A673 (cell line): ENCODE measurements around the gene ASTN1. TPM values are rescaled to one million over a fixed set of nuclear protein-coding genes. Genes with fewer than 3 reads are reported as not detected.

Experiments
- BruUV-seq: library from RNA; stranded (reverse); fragments of 400-500 nt; replicated peaks from 2 replicates; lab custom pipeline; 2021; lab: Mats Ljungman, UMichigan
- CTCF ChIA-PET: fragments of 300-600 bp; sonication (Branson Sonifier 250); formaldehyde crosslinking; loops from one replicate; lab custom pipeline; 2022; ENCODE audit warnings: antibody characterized with exemption; lab: Charles Lee
- POLR2A ChIA-PET: fragments of 300-600 bp; sonication (Branson Sonifier 250); formaldehyde crosslinking; loops from one replicate; lab custom pipeline; 2022; ENCODE audit warnings: antibody characterized with exemption; ENCODE audit not compliant: low non-redundant PET; lab: Charles Lee
- DNase-seq: peaks from one replicate; pipeline ENCODE4 v3.0.0-alpha.2; 2015; ENCODE audit warnings: low spot score
- H3K27ac ChIP-seq: fragments of 200-600 bp; sonication (generic); 2 replicates; pipeline ENCODE4 v1.5.1; 2016; ENCODE audit warnings: mixed run types, low read depth, mild to moderate bottlenecking, mixed read lengths, antibody characterized with exemption, low read length; ENCODE audit not compliant: poor library complexity, severe bottlenecking
- H3K27me3 ChIP-seq: fragments of 200-600 bp; sonication (generic); replicated peaks from 2 replicates; pipeline ENCODE4 v1.6.1; 2017; ENCODE audit warnings: mixed run types, low read depth, mild to moderate bottlenecking, mixed read lengths, antibody characterized with exemption, low read length; ENCODE audit not compliant: insufficient read depth, poor library complexity
- H3K36me3 ChIP-seq: fragments of 200-600 bp; sonication (generic); 2 replicates; pipeline ENCODE4 v1.6.1; 2016; ENCODE audit warnings: mixed run types, mild to moderate bottlenecking, mixed read lengths, antibody characterized with exemption, low read length; ENCODE audit not compliant: insufficient read depth, poor library complexity, severe bottlenecking
- H3K4me1 ChIP-seq: fragments of 200-600 bp; sonication (generic); 2 replicates; pipeline ENCODE4 v1.6.1; 2017; ENCODE audit warnings: mixed run types, mild to moderate bottlenecking, mixed read lengths, antibody characterized with exemption, low read length; ENCODE audit not compliant: insufficient read depth, poor library complexity, severe bottlenecking
- H3K4me3 ChIP-seq: fragments of 200-600 bp; sonication (generic); 2 replicates; pipeline ENCODE4 v1.5.1; 2016; ENCODE audit warnings: low read depth, mixed run types, mild to moderate bottlenecking, mixed read lengths, low read length; ENCODE audit not compliant: poor library complexity, severe bottlenecking
- H3K9me3 ChIP-seq: fragments of 200-600 bp; sonication (generic); 2 replicates; pipeline ENCODE4 v1.6.1; 2016; ENCODE audit warnings: mixed run types, low read depth, mild to moderate bottlenecking, mixed read lengths, antibody characterized with exemption, low read length; ENCODE audit not compliant: poor library complexity, severe bottlenecking
- EZH2 ChIP-seq: fragments of 200-600 bp; sonication (generic); IDR thresholded peaks from 2 replicates; pipeline ENCODE4 v1.6.1; 2017; ENCODE audit warnings: borderline replicate concordance, low read depth, mild to moderate bottlenecking, mixed read lengths, antibody characterized with exemption, low read length; ENCODE audit not compliant: poor library complexity, severe bottlenecking
- intact Hi-C: fragments of 100-400 bp; cut with micrococcal nuclease; formaldehyde crosslinking; loops from one replicate; pipeline ENCODE4 v1.10.0; 2022; ENCODE audit not compliant: unreplicated experiment
- total RNA-seq: library from RNA; stranded (reverse); gene quantifications from 2 replicates; pipeline ENCODE4 v1.2.3, GENCODE V29; 2021
- TF ChIP-seq, protein P1 (sequence below): fragments of 300-800, 200-600 bp; sonication (generic); conservative IDR thresholded peaks from 2 replicates; pipeline ENCODE4 v1.5.1; 2017; ENCODE audit warnings: low read depth, mild to moderate bottlenecking, antibody characterized with exemption, low read length, moderate library complexity, mixed read lengths

ASTN1 gene
- total RNA-seq, 1 experiment from 2014 or later, result 0.41 TPM

DNA sequence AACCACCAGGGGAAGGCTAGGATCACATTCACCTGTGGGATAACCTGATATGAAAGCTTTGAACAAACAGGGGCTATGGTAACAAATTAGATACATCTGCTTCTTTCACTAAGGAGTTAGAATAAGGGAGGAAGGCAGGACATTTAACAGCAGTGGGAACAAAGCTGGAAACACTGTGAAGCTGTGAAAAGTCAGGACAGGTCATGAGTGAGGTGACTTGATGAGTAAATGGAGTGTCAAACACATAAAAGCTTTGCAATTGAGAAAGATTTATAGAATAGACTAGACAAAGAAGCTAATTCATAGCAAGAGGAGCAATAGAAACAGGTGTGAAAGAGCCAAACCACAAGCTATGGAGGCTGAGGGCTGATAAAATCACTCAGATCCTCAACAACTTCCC, 110.0 kb downstream of the ASTN1 start:
- H3K27me3 ChIP-seq, result peaks cover 7% of the 10 kb centered on the region
- no peak overlapping the region for H3K4me3 ChIP-seq
- no peak overlapping the region for H3K27ac ChIP-seq
- ChIA-PET CTCF (no interaction called here), POLR2A (no interaction called here)
- no peaks in the 10 kb centered on the region for H3K9me3 ChIP-seq
- no peaks in the 10 kb centered on the region for H3K36me3 ChIP-seq
- no peak for DNase-seq
- TF ChIP-seq EZH2, result no peak
- TF ChIP-seq, protein P1, sequence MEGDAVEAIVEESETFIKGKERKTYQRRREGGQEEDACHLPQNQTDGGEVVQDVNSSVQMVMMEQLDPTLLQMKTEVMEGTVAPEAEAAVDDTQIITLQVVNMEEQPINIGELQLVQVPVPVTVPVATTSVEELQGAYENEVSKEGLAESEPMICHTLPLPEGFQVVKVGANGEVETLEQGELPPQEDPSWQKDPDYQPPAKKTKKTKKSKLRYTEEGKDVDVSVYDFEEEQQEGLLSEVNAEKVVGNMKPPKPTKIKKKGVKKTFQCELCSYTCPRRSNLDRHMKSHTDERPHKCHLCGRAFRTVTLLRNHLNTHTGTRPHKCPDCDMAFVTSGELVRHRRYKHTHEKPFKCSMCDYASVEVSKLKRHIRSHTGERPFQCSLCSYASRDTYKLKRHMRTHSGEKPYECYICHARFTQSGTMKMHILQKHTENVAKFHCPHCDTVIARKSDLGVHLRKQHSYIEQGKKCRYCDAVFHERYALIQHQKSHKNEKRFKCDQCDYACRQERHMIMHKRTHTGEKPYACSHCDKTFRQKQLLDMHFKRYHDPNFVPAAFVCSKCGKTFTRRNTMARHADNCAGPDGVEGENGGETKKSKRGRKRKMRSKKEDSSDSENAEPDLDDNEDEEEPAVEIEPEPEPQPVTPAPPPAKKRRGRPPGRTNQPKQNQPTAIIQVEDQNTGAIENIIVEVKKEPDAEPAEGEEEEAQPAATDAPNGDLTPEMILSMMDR, result no peak
- no TSS peak for BruUV-seq
- no peaks in the 10 kb centered on the region for H3K4me1 ChIP-seq
- intact Hi-C loops, result no loop called here

- ChIA-PET CTCF (no interaction called here), POLR2A (no interaction called here)
- H3K4me3 ChIP-seq, result no peak overlapping the region
- H3K36me3 ChIP-seq, result no peaks in the 10 kb centered on the region
- H3K9me3 ChIP-seq, result no peaks in the 10 kb centered on the region
- no peak overlapping the region for H3K27ac ChIP-seq
- peaks cover 7% of the 10 kb centered on the region for H3K27me3 ChIP-seq
- intact Hi-C loops, result no loop called here
- H3K4me1 ChIP-seq, result no peaks in the 10 kb centered on the region
- no peak for DNase-seq
- BruUV-seq, result no TSS peak
- TF ChIP-seq, protein P1, result no peak
- no peak for TF ChIP-seq EZH2
Measured at GRCh38 chr1:177053648-177054047, 110.9 kb downstream of the ASTN1 start.

DNA sequence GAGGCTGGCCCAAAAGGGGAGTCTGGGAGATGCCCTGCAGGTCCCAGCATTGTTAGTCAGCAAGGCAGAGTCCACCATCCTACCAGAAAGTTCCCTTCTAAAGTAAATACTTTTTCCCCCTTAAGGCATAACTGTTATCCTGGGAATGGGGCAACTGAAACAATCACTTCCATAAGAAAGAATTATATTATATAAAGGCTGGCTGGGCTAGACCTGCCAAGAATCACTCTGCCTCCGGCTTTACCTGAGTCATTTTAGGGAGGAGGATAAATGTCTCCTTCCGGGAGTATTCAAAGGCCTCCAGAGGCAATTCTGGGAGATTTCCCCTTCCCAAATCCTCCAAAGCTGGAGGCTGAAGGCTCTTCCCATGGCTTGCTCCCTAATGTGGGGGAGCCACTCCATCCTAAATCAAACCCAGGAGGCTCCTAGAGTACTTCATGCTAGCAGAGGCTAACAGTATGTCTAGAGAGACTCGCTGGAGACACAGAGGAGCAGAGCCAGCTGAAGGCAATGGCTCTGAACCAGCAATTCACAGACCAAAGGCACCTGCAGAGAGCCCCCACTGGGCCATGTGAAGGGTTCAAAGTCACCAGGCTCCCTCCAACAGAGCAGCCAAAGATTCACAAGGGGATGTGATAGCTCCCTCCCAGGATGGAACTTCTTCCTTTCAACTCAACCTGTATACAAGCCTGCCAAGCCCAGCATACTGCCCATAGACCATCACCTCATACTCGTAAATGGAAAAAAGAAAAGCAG, 116.0 kb downstream of the ASTN1 start:
- ChIA-PET CTCF (no interaction called here), POLR2A (no interaction called here)
- Histone ChIP-seq H3K4me1 (no peaks in the 10 kb centered on the region), H3K4me3 (no peak overlapping the region), H3K27ac (no peak overlapping the region), H3K27me3 (no peaks in the 10 kb centered on the region), H3K36me3 (no peaks in the 10 kb centered on the region), H3K9me3 (no peaks in the 10 kb centered on the region)
- no peak for DNase-seq
- TF ChIP-seq, protein P1, result no peak
- TF ChIP-seq EZH2, result no peak
- intact Hi-C loops, result no loop called here
- BruUV-seq, result no TSS peak
